Measurements from ENCODE around the gene ACE.

DNA sequence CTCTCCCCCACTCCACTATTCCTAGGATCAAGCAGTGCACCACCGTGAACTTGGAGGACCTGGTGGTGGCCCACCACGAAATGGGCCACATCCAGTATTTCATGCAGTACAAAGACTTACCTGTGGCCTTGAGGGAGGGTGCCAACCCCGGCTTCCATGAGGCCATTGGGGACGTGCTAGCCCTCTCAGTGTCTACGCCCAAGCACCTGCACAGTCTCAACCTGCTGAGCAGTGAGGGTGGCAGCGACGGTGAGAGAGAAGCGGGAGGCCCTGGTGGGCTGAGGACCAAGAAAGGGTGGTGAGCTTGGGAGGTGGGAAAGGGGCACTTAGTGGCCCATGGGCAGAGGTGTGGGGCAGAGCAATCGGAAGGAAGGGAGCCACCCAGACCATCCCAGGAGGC is 16.6 kb downstream of the ACE start:
- TF ChIP-seq CTCF (IDR thresholded peaks at IDR 0.05) (no peak), POLR2A (IDR thresholded peaks at IDR 0.05) (no peak)
